Heart right ventricle (tissue), 16 donors: ENCODE data around the gene EXOSC6. TPM values are rescaled to one million over a fixed set of nuclear protein-coding genes. Genes with fewer than 3 reads are reported as not detected.
A peak's percentile ranks its signal among the peaks of the same experiment; 100 is the strongest.

Source experiments
- ATAC-seq, 8 donors: fragments of 200-7000 bp; cut with Tn5 transposase; one replicate each; pipeline ENCODE4 v1.9.1; 2020; ENCODE audit warnings: mild to moderate bottlenecking in 8 of 8, moderate library complexity in 8 of 8, moderate number of reproducible peaks in 1 of 8
- DNase-seq, 2 donors: peaks; one replicate each; pipeline ENCODE4 v3.0.0-alpha.2; 2020
- H3K27ac ChIP-seq, 10 donors: fragments of 200-600 bp; sonication (generic) in 2 of 10; one replicate each; pipeline versions ENCODE4 v1.5.0 to v1.8.0; 2020 to 2022; ENCODE audit warnings: mild to moderate bottlenecking in 3 of 10
- H3K27me3 ChIP-seq, 7 donors: fragments of 200-600 bp; one replicate each; pipeline ENCODE4 v1.8.0; 2021 to 2022; ENCODE audit warnings: mild to moderate bottlenecking in 2 of 7
- H3K36me3 ChIP-seq, 9 donors: fragments of 200-600 bp; sonication (generic) in 1 of 9; one replicate each; pipeline versions ENCODE4 v1.5.0 to v1.8.0; 2020 to 2022; ENCODE audit warnings: mild to moderate bottlenecking in 2 of 9
- H3K4me1 ChIP-seq, 9 donors: fragments of 200-600 bp; sonication (generic) in 1 of 9; one replicate each; pipeline versions ENCODE4 v1.5.0 to v1.8.0; 2020 to 2022; ENCODE audit warnings: mild to moderate bottlenecking in 4 of 9
- H3K4me3 ChIP-seq, 10 donors: fragments of 200-600 bp; sonication (generic) in 2 of 10; one replicate each; pipeline versions ENCODE4 v1.5.0 to v1.8.0; 2020 to 2022; ENCODE audit warnings: mild to moderate bottlenecking in 7 of 10, moderate library complexity in 2 of 10
- H3K9me3 ChIP-seq, 11 donors: fragments of 200-600 bp in 10 of 11; sonication (generic) in 2 of 11; one replicate each; pipeline versions ENCODE4 v1.5.0 to v1.8.0; 2013 to 2022; ENCODE audit warnings: mild to moderate bottlenecking in 2 of 11, control low read depth in 1 of 11, moderate library complexity in 1 of 11
- WGBS, 2 donors: extraction: QIAGEN DNeasy Blood & Tissue Kit; methylation state at CpG; one replicate each; pipeline ENCODE4 v1.1.7; 2013; ENCODE audit warnings: inconsistent platforms in 1 of 2; 5-methylcytosine and 5-hydroxymethylcytosine counted together
- intact Hi-C, 10 donors: fragments of 100-400 bp; cut with DNase I; formaldehyde crosslinking; loops; one replicate each; pipeline versions ENCODE4 v1.11.1 to v1.14.2; 2022
- polyA plus RNA-seq, 2 donors: library from polyadenylated mRNA; stranded (reverse); fragments of 200-250 nt; gene quantifications; one replicate each; pipeline ENCODE4 v1.2.3, GENCODE V29; 2013
- total RNA-seq, 10 donors: library from RNA; stranded (reverse); fragmentation: NEBNext Ultra II Directional in 3 of 10; extraction: Animal tissue kit (Norgen Biotek cat#: 25700) in 3 of 10; gene quantifications; one replicate each; pipeline versions ENCODE4 v1.2.1 to v1.2.4, GENCODE V29; 2021 to 2023
- TF ChIP-seq, protein P1 (sequence below), 9 donors: fragments of 200-600 bp; sonication (generic) in 2 of 9; IDR thresholded peaks; one replicate each; pipeline versions ENCODE4 v1.5.0 to v1.8.0; 2021 to 2022; ENCODE audit warnings: antibody characterized with exemption in 9 of 9, mild to moderate bottlenecking in 5 of 9, moderate library complexity in 1 of 9
- donor health status: Arrhythmogenic right ventricular cardiomyopathy.
- donor health status: ischemic (EF 13 %, LVEDD 7.1; RV severe dilation, severe dysfunction).
- donor health status: healthy with polysubstance abuse.
- donor health status: DM: no; HTN: yes; CAD: no.
- donor health status: DM: no; HTN: no; CAD: no.
- donor health status: ischemic (EF 25% LVEDD 6.9; RV normal size, moderate dysfunction).
- donor health status: ischemic (EF 25% LVEDD 5.7; RV mildly dilated, moderate dysfunction).
- donor health status: healthy.
- donor health status: DM: yes; HTN: yes; CAD: no.
- donor health status: Ischemic cardiomyopathy.
- donor health status: ischemic (EF 35%, LVEDD 5.7; RV mildly dilated, moderate dysfunction).
- donor health status: nonischemic (EF 11% LVEDD 7.7; RV severe dilation, severe dysfunction).
- donor health status: DM: yes; HTN: yes; CAD: no.
- donor health status: PGD.
- donor health status: ischemic (EF 29% LVEDD 5.4; RV normal size, mild dysfunction).
- donor health status: nonischemic (EF 23%, LVEDD 6.1; RV moderate dilation, normal function).

EXOSC6 gene
- total and polyA plus RNA-seq, 12 donors, result 8.6 to 19.2 (median 16.3) TPM

DNA sequence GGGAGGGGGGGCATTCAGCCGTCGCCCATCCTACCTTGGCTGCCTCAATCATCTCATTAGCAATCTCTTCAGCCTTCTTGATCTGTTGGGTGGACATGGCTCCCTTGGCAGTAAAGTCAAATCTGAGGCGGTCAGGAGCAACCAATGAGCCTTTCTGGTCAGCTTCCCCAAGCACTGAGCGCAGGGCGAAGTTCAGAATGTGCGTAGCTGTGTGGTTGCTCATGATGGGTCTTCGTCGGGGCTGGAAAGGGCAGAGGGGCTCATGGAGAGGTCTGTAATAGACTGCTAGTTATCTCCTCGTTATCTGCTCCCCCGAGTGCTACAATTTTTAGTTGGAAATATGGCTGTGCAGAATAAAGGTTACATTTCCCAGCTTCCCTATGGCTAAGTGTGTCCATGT is 7.2 kb upstream of the EXOSC6 start:
- TF ChIP-seq, protein P1, sequence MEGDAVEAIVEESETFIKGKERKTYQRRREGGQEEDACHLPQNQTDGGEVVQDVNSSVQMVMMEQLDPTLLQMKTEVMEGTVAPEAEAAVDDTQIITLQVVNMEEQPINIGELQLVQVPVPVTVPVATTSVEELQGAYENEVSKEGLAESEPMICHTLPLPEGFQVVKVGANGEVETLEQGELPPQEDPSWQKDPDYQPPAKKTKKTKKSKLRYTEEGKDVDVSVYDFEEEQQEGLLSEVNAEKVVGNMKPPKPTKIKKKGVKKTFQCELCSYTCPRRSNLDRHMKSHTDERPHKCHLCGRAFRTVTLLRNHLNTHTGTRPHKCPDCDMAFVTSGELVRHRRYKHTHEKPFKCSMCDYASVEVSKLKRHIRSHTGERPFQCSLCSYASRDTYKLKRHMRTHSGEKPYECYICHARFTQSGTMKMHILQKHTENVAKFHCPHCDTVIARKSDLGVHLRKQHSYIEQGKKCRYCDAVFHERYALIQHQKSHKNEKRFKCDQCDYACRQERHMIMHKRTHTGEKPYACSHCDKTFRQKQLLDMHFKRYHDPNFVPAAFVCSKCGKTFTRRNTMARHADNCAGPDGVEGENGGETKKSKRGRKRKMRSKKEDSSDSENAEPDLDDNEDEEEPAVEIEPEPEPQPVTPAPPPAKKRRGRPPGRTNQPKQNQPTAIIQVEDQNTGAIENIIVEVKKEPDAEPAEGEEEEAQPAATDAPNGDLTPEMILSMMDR (IDR thresholded peaks at IDR 0.05), result no peak
- Histone ChIP-seq H3K36me3 (peaks cover 6 to 100% (median 91%) of the 10 kb centered on the region in 9 donors), H3K4me3 (no peak overlapping the region), H3K9me3 (no peaks in the 10 kb centered on the region), H3K27me3 (no peaks in the 10 kb centered on the region), H3K4me1 (peaks cover 0 to 6% (median 3%) of the 10 kb centered on the region in 9 donors), H3K27ac (no peak overlapping the region)
- no peak for ATAC-seq
- DNase-seq, result no peak
- WGBS, 2 donors, result 95 to 96% methylated on average over 10 of the region's 10 CpGs
- intact Hi-C loops, result loop anchor here in 3 of 10 donors (10.0 kb wide), 2 partner anchors 94 to 104 kb away; no protein-coding TSS in a partner anchor

DNA sequence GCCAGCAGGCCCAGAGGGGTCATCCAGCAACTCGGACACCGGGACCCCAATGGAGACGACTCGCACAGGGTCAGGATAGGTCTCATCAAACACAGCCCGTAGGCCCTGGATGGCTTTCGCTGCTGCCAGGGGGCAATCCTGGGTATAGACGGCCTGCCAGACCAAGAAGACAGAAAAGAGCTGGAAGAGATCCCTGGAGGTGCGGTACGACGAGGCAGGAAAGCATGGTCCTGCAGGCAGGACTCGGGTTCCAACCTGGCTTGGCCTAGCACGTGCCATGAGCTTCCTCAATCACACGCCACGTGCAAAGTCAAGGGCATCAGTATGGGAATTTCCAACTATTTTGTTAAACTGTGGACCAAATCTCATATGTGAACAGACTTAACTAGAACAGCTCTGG is 6.3 kb upstream of the EXOSC6 start:
- H3K36me3 ChIP-seq, result peaks cover 6 to 100% (median 90%) of the 10 kb centered on the region in 9 donors

GRCh38 chr16:70257391-70257790 is 5.7 kb upstream of the EXOSC6 start:
- H3K9me3 ChIP-seq, result no peaks in the 10 kb centered on the region
- DNase-seq, result no peak
- peaks cover 6 to 100% (median 90%) of the 10 kb centered on the region in 9 donors for H3K36me3 ChIP-seq
- intact Hi-C loops, result loop anchor here in 3 of 10 donors (10.0 kb wide), 2 partner anchors 93 to 103 kb away; no protein-coding TSS in a partner anchor
- H3K4me1 ChIP-seq, result peaks cover 0 to 6% (median 3%) of the 10 kb centered on the region in 9 donors
- no peaks in the 10 kb centered on the region for H3K27me3 ChIP-seq
- TF ChIP-seq, protein P1 (IDR thresholded peaks at IDR 0.05), result no peak
- ATAC-seq, result no peak
- no peak overlapping the region for H3K4me3 ChIP-seq
- 41 to 50% methylated on average over 4 of the region's 4 CpGs for WGBS, 2 donors
- H3K27ac ChIP-seq, result peak overlapping the region in 3 of 10 donors; percentile 1 to 36 (median 10)

More for the DNA sequence above, 6.3 kb upstream of the EXOSC6 start:
- Histone ChIP-seq H3K4me1 (peaks cover 0 to 6% (median 3%) of the 10 kb centered on the region in 9 donors), H3K4me3 (no peak overlapping the region), H3K27ac (peak overlapping the region in 1 of 10 donors; percentile 36), H3K9me3 (no peaks in the 10 kb centered on the region), H3K27me3 (no peaks in the 10 kb centered on the region)
- WGBS, 2 donors, result 89 to 94% methylated on average over 14 of the region's 14 CpGs
- intact Hi-C loops, result loop anchor here in 3 of 10 donors (10.0 kb wide), 2 partner anchors 93 to 103 kb away; no protein-coding TSS in a partner anchor
- DNase-seq (no peak), ATAC-seq (no peak)
- TF ChIP-seq, protein P1 (IDR thresholded peaks at IDR 0.05), result no peak

DNA sequence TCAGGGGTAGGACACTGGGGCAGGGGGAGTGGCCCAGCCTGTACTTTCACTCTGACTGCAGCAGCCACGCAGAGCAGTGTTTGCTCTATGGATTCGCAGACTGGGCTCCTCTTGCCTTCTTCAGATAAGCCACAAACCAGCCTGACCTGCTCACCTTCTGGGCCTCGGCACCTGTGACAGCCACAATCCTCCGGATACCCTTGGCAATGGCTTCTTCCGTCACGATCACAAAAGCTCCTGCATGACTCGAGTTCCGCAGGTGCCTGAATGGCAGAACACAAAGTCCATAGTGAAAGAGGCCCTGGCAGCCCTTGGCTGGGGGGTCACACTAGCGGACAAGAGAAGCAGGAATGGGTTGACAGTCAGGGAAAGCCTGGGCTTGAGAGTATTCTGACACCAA is 3.8 kb upstream of the EXOSC6 start:
- intact Hi-C loops, result loop anchor here in 3 of 10 donors (10.0 kb wide), 2 partner anchors 91 to 101 kb away; no protein-coding TSS in a partner anchor
- ATAC-seq, result no peak
- no peaks in the 10 kb centered on the region for H3K27me3 ChIP-seq
- DNase-seq, result no peak
- 94 to 95% methylated on average over 9 of the region's 9 CpGs for WGBS, 2 donors
- no peak overlapping the region for H3K27ac ChIP-seq
- H3K9me3 ChIP-seq, result no peaks in the 10 kb centered on the region
- no peak overlapping the region for H3K4me3 ChIP-seq
- peaks cover 6 to 87% (median 77%) of the 10 kb centered on the region in 9 donors for H3K36me3 ChIP-seq
- TF ChIP-seq, protein P1 (IDR thresholded peaks at IDR 0.05), result no peak
- peaks cover 0 to 11% (median 7%) of the 10 kb centered on the region in 9 donors for H3K4me1 ChIP-seq
